Ascending aorta (tissue), 2 donors: ENCODE data around the gene CD7. TPM values are rescaled to one million over a fixed set of nuclear protein-coding genes. Genes with fewer than 3 reads are reported as not detected.

ENCODE experiments used
- DNase-seq, 2 donors: peaks; one replicate each; pipeline ENCODE4 v3.0.0-alpha.2; 2019; ENCODE audit warnings: low spot score in 2 of 2
- H3K27ac ChIP-seq, 2 donors: fragments of 200-600 bp; sonication (generic); one replicate each; pipeline ENCODE4 v1.5.1; 2016 to 2017; ENCODE audit warnings: mild to moderate bottlenecking in 1 of 2
- H3K27me3 ChIP-seq: fragments of 200-600 bp; sonication (generic); one replicate; pipeline ENCODE4 v1.5.1; 2017
- H3K36me3 ChIP-seq, 2 donors: fragments of 200-600 bp; sonication (generic); one replicate each; pipeline ENCODE4 v1.5.1; 2016
- H3K4me1 ChIP-seq, 2 donors: fragments of 200-600 bp; sonication (generic); one replicate each; pipeline ENCODE4 v1.5.1; 2016 to 2017; ENCODE audit warnings: mild to moderate bottlenecking in 1 of 2
- H3K4me3 ChIP-seq, 2 donors: fragments of 200-600 bp; sonication (generic); one replicate each; pipeline ENCODE4 v1.5.1; 2016 to 2017; ENCODE audit warnings: mild to moderate bottlenecking in 1 of 2
- H3K9me3 ChIP-seq, 2 donors: fragments of 200-600 bp; sonication (generic); one replicate each; pipeline ENCODE4 v1.5.1; 2016
- intact Hi-C: fragments of 100-400 bp; cut with DNase I; formaldehyde crosslinking; loops from one replicate; pipeline ENCODE4 v1.15.1; 2023
- total RNA-seq: library from RNA; depleted of rRNA; stranded (reverse); fragments of >200 nt; gene quantifications from one replicate; pipeline ENCODE4 v1.1.0, GENCODE V29; 2016
- TF ChIP-seq, protein P1 (sequence below), 3 experiments: fragments of 200-600 bp in 2 of 3; fragments of 450-650 bp in 1 of 3; sonication (generic) in 2 of 3; IDR thresholded peaks; one replicate each; pipeline ENCODE4 v1.5.1; 2016 to 2019; ENCODE audit warnings: antibody characterized with exemption in 3 of 3, mild to moderate bottlenecking in 1 of 3, moderate library complexity in 1 of 3

The CD7 gene
- total RNA-seq, 1 donor from 2014 or later: 6.7 TPM

DNA sequence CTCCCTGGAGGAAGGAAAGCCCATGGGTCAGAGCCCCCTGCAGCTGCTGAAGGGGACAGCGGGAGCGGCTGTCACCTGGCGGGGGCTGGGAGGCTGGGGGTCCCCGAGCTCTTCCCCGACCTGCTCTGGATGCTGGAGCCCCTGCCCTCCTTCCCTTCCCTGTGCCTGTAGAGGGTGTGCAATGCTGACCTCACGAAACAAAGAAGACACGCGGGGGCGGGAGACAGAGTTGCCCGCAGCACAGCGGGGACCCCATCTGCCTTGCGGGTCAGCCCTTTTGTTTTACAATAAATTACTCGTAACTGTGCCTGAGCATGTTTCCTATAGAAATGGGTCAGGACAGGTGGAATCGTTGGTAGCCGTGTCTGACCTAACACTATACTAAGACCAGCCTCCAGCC lies 9.9 kb upstream of the CD7 start:
- DNase-seq: no peak
- Histone ChIP-seq H3K27ac (no peak overlapping the region), H3K4me1 (no peaks in the 10 kb centered on the region), H3K9me3 (no peaks in the 10 kb centered on the region), H3K27me3 (no peaks in the 10 kb centered on the region), H3K36me3 (no peaks in the 10 kb centered on the region), H3K4me3 (no peak overlapping the region)
- TF ChIP-seq, protein P1, sequence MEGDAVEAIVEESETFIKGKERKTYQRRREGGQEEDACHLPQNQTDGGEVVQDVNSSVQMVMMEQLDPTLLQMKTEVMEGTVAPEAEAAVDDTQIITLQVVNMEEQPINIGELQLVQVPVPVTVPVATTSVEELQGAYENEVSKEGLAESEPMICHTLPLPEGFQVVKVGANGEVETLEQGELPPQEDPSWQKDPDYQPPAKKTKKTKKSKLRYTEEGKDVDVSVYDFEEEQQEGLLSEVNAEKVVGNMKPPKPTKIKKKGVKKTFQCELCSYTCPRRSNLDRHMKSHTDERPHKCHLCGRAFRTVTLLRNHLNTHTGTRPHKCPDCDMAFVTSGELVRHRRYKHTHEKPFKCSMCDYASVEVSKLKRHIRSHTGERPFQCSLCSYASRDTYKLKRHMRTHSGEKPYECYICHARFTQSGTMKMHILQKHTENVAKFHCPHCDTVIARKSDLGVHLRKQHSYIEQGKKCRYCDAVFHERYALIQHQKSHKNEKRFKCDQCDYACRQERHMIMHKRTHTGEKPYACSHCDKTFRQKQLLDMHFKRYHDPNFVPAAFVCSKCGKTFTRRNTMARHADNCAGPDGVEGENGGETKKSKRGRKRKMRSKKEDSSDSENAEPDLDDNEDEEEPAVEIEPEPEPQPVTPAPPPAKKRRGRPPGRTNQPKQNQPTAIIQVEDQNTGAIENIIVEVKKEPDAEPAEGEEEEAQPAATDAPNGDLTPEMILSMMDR (IDR thresholded peaks at IDR 0.05): no peak
- intact Hi-C loops: no loop called here

DNA sequence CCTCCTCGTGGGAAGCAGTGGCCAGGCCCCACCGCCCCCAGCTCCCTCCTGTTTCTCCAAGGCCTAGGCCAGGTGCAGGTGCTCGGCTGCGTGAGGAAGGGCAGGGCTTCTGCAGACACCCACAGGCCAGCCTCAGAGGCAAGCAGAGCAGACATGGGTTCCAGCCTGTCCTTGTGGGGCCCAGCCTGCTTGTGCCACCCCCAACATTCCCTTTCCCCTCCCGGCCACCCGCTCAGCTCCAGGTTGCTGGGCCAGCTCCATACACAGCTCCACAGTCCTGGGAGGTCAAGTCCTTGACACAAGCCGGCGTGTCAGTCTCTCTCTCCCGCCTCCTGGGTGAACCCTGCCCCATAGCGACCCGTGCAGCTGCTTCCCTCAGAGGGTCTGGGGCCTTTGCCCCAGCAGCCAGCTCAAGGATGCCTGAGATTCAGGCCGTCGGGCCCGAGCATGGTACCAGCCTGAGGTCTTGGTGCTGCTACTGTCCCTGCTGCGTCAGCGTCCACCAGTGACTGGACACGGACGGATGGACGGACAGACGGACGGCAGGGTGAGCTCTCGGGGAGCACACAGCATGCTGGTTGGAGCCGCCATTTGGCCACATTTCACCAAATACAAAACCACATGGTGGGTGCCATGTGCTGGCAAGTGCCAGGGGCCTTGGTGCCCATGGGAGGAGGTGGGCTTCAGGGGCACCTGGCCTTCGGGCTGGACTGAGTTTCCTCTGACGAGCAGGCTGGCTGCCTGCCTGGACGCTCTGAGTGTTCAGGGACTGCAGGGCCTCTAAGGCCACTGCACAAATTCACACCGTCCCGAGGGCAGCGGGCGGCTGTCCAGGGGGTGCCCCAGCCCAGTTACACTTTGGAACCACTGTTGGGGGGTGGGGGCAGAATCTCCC lies 8.1 kb upstream of the CD7 start:
- no peaks in the 10 kb centered on the region for H3K36me3 ChIP-seq
- no peak for DNase-seq
- TF ChIP-seq, protein P1 (IDR thresholded peaks at IDR 0.05): no peak
- H3K4me3 ChIP-seq: no peak overlapping the region
- H3K4me1 ChIP-seq: peaks cover 0 to 5% of the 10 kb centered on the region in 2 donors
- intact Hi-C loops: no loop called here
- H3K27me3 ChIP-seq: peaks cover 5% of the 10 kb centered on the region
- H3K9me3 ChIP-seq: no peaks in the 10 kb centered on the region
- H3K27ac ChIP-seq: no peak overlapping the region

DNA sequence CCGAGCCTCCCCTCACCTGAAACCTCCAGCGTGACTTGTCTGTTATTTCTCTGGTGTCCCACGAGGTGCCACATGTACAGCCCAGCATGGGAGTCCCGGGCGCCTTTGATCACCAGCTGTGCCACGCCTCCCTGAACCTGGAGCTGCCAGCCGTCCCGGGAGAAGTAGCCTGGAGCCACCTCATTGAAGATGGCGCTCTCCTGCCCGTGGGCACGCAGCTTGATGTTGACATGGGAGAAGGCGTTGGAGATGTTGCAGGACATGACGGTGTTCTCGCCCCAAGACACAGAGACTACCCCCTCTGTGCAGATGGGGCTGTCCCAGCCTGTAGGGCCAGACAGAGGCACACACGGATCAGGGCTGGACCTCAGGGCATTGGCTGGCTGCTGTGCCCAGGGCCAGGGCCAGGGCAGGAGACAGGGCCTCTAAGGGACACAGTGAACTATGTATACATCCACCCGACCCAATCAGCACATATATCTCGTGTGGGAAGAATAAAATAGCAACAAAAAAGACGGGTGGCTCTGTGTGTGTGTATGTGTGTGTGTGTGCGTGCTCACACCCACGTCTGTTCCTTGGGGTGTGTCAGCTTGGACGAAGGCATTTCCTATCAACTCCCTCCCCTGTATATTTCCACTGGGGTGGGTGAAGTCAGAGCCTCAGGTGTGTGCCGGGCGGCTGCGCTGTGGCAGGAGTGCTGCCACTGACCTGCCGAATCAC lies 7.3 kb upstream of the CD7 start:
- peaks cover 5% of the 10 kb centered on the region for H3K27me3 ChIP-seq
- H3K4me1 ChIP-seq: peaks cover 0 to 5% of the 10 kb centered on the region in 2 donors
- TF ChIP-seq, protein P1 (IDR thresholded peaks at IDR 0.05): no peak
- no peaks in the 10 kb centered on the region for H3K36me3 ChIP-seq
- H3K4me3 ChIP-seq: no peak overlapping the region
- intact Hi-C loops: no loop called here
- DNase-seq: no peak
- no peak overlapping the region for H3K27ac ChIP-seq
- no peaks in the 10 kb centered on the region for H3K9me3 ChIP-seq

DNA sequence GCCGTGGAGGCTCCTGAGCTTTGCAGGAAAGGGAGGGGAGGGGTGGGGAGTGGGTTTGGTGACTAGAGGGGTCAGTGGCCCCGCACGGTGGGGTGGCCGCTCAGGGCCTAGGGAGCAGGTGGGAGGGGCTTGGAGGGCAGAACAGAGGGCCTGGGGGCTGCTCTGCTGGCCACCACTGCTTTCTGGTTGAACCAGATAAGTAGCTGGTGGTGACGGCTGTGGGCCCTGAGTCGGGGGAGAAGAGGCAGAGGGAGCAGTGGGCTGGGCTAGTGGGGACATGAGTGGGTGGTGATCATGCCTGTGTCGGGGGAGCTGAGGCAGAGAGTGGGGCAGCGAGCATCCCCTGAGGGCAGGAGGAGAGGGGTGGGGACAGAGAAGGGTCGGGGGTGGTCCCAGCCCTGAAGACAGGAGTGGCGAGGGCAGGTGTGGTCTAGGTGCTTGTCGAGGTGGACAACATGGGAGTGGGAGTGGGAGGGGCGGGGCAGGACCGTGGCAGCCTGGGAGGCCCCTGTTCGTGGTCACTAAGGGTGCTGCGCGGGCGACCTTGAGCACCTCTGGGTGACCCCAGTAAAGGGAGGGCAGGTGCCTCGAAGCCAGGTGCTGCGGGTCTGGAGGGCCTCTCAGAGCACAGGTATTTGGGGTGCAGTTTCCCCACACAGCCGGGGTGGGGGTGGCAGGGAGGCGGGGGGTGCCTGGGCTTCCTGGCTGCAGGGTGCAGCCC lies 6.3 kb upstream of the CD7 start:
- Histone ChIP-seq H3K27me3 (peaks cover 5% of the 10 kb centered on the region), H3K4me1 (peaks cover 0 to 5% of the 10 kb centered on the region in 2 donors), H3K36me3 (no peaks in the 10 kb centered on the region), H3K27ac (no peak overlapping the region), H3K4me3 (no peak overlapping the region), H3K9me3 (no peaks in the 10 kb centered on the region)
- DNase-seq: no peak
- TF ChIP-seq, protein P1 (IDR thresholded peaks at IDR 0.05): no peak
- intact Hi-C loops: no loop called here

DNA sequence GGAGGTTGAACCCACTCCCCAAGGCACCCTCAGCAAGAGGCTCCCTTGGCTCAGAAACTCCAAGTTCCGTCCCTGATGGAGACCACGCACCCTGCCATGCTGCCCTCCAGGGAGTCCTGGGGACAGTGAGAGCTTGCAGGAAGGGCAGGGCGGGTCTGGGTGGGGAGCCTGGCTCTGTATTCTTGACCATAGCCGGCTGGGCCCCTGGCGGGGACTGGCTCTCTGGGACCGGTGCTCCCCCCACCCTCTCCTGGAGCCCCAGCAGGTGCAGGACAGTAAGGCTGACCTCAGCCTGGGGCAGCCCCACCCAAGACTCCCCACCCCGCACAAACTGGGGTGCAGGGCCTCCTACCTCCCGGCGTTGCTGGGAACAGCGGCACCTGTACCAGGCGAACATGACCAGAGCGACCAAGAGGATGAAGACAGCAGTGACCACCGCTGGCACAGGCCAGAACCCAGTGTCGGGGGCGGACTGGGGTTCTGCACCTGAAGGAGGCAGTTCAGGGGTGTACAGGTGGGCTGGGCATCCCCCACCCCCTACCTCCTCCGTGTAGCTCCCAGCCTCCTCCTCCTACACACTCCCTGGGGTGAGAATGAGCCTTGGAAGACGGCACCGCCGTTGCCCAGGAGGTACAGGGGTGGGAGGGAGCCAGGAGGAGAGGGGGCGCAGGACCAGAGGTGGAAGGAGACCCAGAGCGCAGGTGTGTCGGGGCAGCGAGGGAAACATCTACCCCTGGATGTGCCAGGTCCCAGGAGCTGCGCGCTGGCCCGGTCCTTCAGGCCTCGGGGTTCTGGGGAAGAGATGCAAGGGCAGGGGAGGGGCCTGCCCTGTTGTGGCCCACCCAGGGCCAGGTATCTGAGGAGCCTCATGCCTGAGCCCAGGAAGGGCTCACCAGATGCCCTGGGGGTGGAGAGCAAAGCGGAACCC lies 5.4 kb upstream of the CD7 start:
- no peak overlapping the region for H3K27ac ChIP-seq
- no peak overlapping the region for H3K4me3 ChIP-seq
- TF ChIP-seq, protein P1 (IDR thresholded peaks at IDR 0.05): no peak
- intact Hi-C loops: no loop called here
- no peaks in the 10 kb centered on the region for H3K36me3 ChIP-seq
- no peak for DNase-seq
- peaks cover 0 to 5% of the 10 kb centered on the region in 2 donors for H3K4me1 ChIP-seq
- peaks cover 5% of the 10 kb centered on the region for H3K27me3 ChIP-seq
- no peaks in the 10 kb centered on the region for H3K9me3 ChIP-seq
